ENCODE data around the gene ARG2. TPM values are rescaled to one million over a fixed set of nuclear protein-coding genes. Genes with fewer than 3 reads are reported as not detected.

The ARG2 gene
- total RNA-seq, result 1 to 10 TPM; 3.8 to 5.1 TPM
- 5.3 TPM for polyA plus RNA-seq (ENCODE audit: insufficient read depth, low read depth, low replicate concordance)
- long read RNA-seq, donor 1, result 0 reads
- long read RNA-seq, donor 2, partial matches to known transcripts, result 0 of 1 reads
- long read RNA-seq, donor 2, other reads (novel, unspliced or antisense), result 0 of 1 reads

GRCh38 chr14:67619446-67620216 is at the start of gene ARG2:
ARG2 (plus strand) TSS chr14:67619920; CDS start chr14:67619978, 58 bp downstream.
- DNase-seq, result peak; percentile 99
- H3K27me3 ChIP-seq, result no peaks in the 10 kb centered on the region
- H3K36me3 ChIP-seq (ENCODE audit: low read depth, missing control alignments), result no peaks in the 10 kb centered on the region
- WGBS, 2 donors, result 1% methylated on average over 30 to 62 of the region's 62 CpGs
- H3K4me3 ChIP-seq, result peak within 1 kb of the TSS; percentile 51 to 76
- H3K9me3 ChIP-seq, result no peaks in the 10 kb centered on the region
- peaks cover 8% of the 10 kb centered on the region for H3K4me1 ChIP-seq
- intact Hi-C loops (cut with DNase I; ENCODE audit: low total_unique reads), result no loop called here
- H3K27ac ChIP-seq, result peak within 1 kb of the TSS; percentile 32 to 66
- TF ChIP-seq POLR2A (IDR thresholded peaks at IDR 0.05), result peak; percentile 18
- TF ChIP-seq CTCF (IDR thresholded peaks at IDR 0.05), result no peak

- intact Hi-C loops (cut with DNase I; ENCODE audit: low total_unique reads), result no loop called here
- no peak for TF ChIP-seq CTCF (IDR thresholded peaks at IDR 0.05)
- TF ChIP-seq POLR2A (IDR thresholded peaks at IDR 0.05), result no peak
- no peaks in the 10 kb centered on the region for H3K36me3 ChIP-seq (ENCODE audit: low read depth, missing control alignments)
These were observed 49.3 kb upstream of the ARG2 start for GRCh38 chr14:67570453-67570852.

GRCh38 chr14:67571275-67571990 is 48.3 kb upstream of the ARG2 start:
- Histone ChIP-seq H3K9me3 (no peaks in the 10 kb centered on the region), H3K4me1 (no peaks in the 10 kb centered on the region), H3K4me3 (no peak overlapping the region), H3K27me3 (no peaks in the 10 kb centered on the region), H3K36me3 (ENCODE audit: low read depth, missing control alignments) (no peaks in the 10 kb centered on the region), H3K27ac (no peak overlapping the region)
- DNase-seq, result peak; percentile 80
- no peak for TF ChIP-seq POLR2A (IDR thresholded peaks at IDR 0.05)
- peak; percentile 58 to 87 (median 73) for TF ChIP-seq CTCF (IDR thresholded peaks at IDR 0.05)
- WGBS, 2 donors, result 53 to 55% methylated on average over 9 to 14 of the region's 14 CpGs
- intact Hi-C loops (cut with DNase I; ENCODE audit: low total_unique reads), result no loop called here

More at GRCh38 chr14:67570453-67570852, 49.3 kb upstream of the ARG2 start:
- no peak for DNase-seq
- Histone ChIP-seq H3K9me3 (no peaks in the 10 kb centered on the region), H3K4me1 (no peaks in the 10 kb centered on the region), H3K27ac (no peak overlapping the region), H3K27me3 (no peaks in the 10 kb centered on the region), H3K4me3 (no peak overlapping the region)
- WGBS, 2 donors, result 91 to 92% methylated on average over 7 of the region's 7 CpGs

GRCh38 chr14:67571991-67572323 is 47.8 kb upstream of the ARG2 start:
- intact Hi-C loops (cut with DNase I; ENCODE audit: low total_unique reads), result no loop called here
- DNase-seq, result no peak
- 85 to 92% methylated on average over 13 to 17 of the region's 19 CpGs for WGBS, 2 donors
- no peaks in the 10 kb centered on the region for H3K27me3 ChIP-seq
- TF ChIP-seq CTCF (IDR thresholded peaks at IDR 0.05), result no peak
- TF ChIP-seq POLR2A (IDR thresholded peaks at IDR 0.05), result no peak
- no peaks in the 10 kb centered on the region for H3K4me1 ChIP-seq
- H3K4me3 ChIP-seq, result no peak overlapping the region
- no peak overlapping the region for H3K27ac ChIP-seq
- no peaks in the 10 kb centered on the region for H3K9me3 ChIP-seq
- no peaks in the 10 kb centered on the region for H3K36me3 ChIP-seq (ENCODE audit: low read depth, missing control alignments)
